ENCODE data around the gene DDN.

DNA sequence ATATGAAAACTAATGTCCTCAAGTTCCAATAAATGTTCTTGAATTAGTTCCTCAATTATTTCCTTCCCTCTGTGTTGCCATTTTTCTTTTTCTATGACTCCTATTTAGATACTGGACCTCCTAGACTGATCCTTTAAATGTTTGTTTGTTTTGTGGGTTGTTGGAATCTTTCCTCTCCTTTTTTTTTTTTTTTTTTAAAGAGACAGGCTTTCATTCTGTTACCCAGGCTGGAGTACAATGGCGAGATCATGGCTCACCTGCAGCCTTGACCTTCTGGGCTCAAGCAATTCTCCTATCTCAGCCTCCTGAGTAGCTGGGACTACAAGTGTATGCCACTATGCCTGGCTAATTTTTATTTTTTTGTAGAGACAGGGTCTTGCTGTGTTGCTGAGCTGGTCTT lies 9.8 kb upstream of the DDN start:
- TF ChIP-seq, protein P1, sequence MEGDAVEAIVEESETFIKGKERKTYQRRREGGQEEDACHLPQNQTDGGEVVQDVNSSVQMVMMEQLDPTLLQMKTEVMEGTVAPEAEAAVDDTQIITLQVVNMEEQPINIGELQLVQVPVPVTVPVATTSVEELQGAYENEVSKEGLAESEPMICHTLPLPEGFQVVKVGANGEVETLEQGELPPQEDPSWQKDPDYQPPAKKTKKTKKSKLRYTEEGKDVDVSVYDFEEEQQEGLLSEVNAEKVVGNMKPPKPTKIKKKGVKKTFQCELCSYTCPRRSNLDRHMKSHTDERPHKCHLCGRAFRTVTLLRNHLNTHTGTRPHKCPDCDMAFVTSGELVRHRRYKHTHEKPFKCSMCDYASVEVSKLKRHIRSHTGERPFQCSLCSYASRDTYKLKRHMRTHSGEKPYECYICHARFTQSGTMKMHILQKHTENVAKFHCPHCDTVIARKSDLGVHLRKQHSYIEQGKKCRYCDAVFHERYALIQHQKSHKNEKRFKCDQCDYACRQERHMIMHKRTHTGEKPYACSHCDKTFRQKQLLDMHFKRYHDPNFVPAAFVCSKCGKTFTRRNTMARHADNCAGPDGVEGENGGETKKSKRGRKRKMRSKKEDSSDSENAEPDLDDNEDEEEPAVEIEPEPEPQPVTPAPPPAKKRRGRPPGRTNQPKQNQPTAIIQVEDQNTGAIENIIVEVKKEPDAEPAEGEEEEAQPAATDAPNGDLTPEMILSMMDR (IDR thresholded peaks at IDR 0.05; ENCODE audit: insufficient read depth, low read length): no peak
- TF ChIP-seq, protein P2, sequence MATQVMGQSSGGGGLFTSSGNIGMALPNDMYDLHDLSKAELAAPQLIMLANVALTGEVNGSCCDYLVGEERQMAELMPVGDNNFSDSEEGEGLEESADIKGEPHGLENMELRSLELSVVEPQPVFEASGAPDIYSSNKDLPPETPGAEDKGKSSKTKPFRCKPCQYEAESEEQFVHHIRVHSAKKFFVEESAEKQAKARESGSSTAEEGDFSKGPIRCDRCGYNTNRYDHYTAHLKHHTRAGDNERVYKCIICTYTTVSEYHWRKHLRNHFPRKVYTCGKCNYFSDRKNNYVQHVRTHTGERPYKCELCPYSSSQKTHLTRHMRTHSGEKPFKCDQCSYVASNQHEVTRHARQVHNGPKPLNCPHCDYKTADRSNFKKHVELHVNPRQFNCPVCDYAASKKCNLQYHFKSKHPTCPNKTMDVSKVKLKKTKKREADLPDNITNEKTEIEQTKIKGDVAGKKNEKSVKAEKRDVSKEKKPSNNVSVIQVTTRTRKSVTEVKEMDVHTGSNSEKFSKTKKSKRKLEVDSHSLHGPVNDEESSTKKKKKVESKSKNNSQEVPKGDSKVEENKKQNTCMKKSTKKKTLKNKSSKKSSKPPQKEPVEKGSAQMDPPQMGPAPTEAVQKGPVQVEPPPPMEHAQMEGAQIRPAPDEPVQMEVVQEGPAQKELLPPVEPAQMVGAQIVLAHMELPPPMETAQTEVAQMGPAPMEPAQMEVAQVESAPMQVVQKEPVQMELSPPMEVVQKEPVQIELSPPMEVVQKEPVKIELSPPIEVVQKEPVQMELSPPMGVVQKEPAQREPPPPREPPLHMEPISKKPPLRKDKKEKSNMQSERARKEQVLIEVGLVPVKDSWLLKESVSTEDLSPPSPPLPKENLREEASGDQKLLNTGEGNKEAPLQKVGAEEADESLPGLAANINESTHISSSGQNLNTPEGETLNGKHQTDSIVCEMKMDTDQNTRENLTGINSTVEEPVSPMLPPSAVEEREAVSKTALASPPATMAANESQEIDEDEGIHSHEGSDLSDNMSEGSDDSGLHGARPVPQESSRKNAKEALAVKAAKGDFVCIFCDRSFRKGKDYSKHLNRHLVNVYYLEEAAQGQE (IDR thresholded peaks at IDR 0.05; ENCODE audit: insufficient replicate concordance, low read depth): no peak
- TF ChIP-seq POLR2AphosphoS5 (IDR thresholded peaks at IDR 0.05; ENCODE audit: low read depth) (no peak), GABPA (IDR thresholded peaks at IDR 0.05; ENCODE audit: low read depth) (no peak), SPI1 (IDR thresholded peaks at IDR 0.05; ENCODE audit: borderline replicate concordance, low read depth) (no peak)
